ENCODE measurements around the gene TIMM10B. TPM values are rescaled to one million over a fixed set of nuclear protein-coding genes. Genes with fewer than 3 reads are reported as not detected.

Gene TIMM10B
- total and polyA plus RNA-seq, 9 of the 15 experiments (the other 6 are each of a cell fraction or from before 2014, with no cell fraction given): 43.2 to 163 (median 57.0) TPM

DNA sequence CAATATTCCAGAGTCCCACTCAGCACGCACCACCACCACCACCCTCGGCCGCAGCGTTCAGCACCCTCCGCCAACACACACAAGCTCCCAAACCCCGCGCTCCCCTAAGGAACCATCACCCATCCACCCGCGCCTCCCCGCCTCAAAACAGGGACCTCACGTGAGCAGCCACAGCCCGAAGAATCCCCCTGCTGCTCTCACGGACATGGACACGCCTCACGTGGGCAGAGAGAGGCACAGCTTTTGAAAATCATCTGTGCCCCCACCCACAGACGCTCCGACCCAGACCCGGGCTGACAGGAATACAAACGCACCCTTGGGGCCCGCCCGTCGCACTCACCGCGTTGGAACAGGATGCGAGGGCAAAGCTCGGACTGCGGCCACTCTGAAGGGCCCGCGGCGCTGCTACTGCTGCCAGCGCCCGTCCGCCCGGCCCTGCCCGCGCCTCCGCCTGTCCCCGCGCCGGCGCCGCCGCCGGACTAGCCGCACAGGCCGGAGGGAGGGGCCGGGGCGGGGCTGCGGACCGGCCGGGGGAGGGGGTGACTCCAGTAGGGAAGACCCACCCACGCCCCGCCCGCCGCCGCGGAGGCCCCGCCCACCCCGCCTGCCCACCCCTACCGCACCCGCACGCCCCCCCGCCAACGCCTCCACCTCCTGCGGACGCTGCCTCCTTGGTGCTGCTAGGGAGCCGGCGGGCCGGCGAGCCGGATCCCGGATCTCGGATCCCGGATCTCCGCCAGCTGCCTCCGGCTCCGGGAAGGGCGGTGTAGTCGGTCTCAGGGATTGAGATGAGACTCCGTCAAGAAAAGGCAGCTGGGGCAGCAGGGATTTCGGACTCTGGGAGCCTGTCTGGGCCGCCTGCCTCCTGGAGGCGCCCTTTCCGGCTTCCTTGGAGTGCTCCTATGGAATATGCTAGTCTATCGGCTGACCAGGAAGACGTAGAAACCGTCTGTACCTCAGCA is 7.6 kb upstream of the TIMM10B start, which contains the start of gene TRIM3 (continued):
- TF ChIP-seq SRF (CRISPR knock-in tag; IDR thresholded peaks at IDR 0.05): no peak
- no peak for TF ChIP-seq GABPB1 (CRISPR knock-in tag; IDR thresholded peaks at IDR 0.05)
- no peak for TF ChIP-seq NR3C1 (CRISPR knock-in tag; IDR thresholded peaks at IDR 0.05)
- TF ChIP-seq SMARCB1 (IDR thresholded peaks at IDR 0.05; ENCODE audit: insufficient read length, low read depth): no peak
- TF ChIP-seq BRD4 (IDR thresholded peaks at IDR 0.05): no peak
- TF ChIP-seq NFIC (IDR thresholded peaks at IDR 0.05): no peak
- peak; percentile 64 for TF ChIP-seq BHLHE40 (IDR thresholded peaks at IDR 0.05; ENCODE audit: low read length)
- TF ChIP-seq ZNF583 (CRISPR knock-in tag; IDR thresholded peaks at IDR 0.05): no peak
- no peak for TF ChIP-seq ZNF197 (CRISPR knock-in tag; IDR thresholded peaks at IDR 0.05; ENCODE audit: low read depth)
- TF ChIP-seq, protein P1, sequence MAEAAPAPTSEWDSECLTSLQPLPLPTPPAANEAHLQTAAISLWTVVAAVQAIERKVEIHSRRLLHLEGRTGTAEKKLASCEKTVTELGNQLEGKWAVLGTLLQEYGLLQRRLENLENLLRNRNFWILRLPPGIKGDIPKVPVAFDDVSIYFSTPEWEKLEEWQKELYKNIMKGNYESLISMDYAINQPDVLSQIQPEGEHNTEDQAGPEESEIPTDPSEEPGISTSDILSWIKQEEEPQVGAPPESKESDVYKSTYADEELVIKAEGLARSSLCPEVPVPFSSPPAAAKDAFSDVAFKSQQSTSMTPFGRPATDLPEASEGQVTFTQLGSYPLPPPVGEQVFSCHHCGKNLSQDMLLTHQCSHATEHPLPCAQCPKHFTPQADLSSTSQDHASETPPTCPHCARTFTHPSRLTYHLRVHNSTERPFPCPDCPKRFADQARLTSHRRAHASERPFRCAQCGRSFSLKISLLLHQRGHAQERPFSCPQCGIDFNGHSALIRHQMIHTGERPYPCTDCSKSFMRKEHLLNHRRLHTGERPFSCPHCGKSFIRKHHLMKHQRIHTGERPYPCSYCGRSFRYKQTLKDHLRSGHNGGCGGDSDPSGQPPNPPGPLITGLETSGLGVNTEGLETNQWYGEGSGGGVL (CRISPR knock-in tag; IDR thresholded peaks at IDR 0.05): no peak
- no peak for TF ChIP-seq FIP1L1 (IDR thresholded peaks at IDR 0.05; ENCODE audit: low read depth, low read length, poor library complexity, severe bottlenecking)
- TF ChIP-seq, protein P2, sequence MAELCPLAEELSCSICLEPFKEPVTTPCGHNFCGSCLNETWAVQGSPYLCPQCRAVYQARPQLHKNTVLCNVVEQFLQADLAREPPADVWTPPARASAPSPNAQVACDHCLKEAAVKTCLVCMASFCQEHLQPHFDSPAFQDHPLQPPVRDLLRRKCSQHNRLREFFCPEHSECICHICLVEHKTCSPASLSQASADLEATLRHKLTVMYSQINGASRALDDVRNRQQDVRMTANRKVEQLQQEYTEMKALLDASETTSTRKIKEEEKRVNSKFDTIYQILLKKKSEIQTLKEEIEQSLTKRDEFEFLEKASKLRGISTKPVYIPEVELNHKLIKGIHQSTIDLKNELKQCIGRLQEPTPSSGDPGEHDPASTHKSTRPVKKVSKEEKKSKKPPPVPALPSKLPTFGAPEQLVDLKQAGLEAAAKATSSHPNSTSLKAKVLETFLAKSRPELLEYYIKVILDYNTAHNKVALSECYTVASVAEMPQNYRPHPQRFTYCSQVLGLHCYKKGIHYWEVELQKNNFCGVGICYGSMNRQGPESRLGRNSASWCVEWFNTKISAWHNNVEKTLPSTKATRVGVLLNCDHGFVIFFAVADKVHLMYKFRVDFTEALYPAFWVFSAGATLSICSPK (IDR thresholded peaks at IDR 0.05; ENCODE audit: borderline replicate concordance): no peak
- TF ChIP-seq POLR2A (conservative IDR thresholded peaks at IDR 0.05): no peak; the same call in none of the 2 replicates
- no peak for TF ChIP-seq SIN3B (IDR thresholded peaks at IDR 0.05; ENCODE audit: low read depth)
- TF ChIP-seq, protein P3, sequence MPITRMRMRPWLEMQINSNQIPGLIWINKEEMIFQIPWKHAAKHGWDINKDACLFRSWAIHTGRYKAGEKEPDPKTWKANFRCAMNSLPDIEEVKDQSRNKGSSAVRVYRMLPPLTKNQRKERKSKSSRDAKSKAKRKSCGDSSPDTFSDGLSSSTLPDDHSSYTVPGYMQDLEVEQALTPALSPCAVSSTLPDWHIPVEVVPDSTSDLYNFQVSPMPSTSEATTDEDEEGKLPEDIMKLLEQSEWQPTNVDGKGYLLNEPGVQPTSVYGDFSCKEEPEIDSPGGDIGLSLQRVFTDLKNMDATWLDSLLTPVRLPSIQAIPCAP (CRISPR knock-in tag; IDR thresholded peaks at IDR 0.05; ENCODE audit: borderline replicate concordance): no peak
- TF ChIP-seq, protein P4, sequence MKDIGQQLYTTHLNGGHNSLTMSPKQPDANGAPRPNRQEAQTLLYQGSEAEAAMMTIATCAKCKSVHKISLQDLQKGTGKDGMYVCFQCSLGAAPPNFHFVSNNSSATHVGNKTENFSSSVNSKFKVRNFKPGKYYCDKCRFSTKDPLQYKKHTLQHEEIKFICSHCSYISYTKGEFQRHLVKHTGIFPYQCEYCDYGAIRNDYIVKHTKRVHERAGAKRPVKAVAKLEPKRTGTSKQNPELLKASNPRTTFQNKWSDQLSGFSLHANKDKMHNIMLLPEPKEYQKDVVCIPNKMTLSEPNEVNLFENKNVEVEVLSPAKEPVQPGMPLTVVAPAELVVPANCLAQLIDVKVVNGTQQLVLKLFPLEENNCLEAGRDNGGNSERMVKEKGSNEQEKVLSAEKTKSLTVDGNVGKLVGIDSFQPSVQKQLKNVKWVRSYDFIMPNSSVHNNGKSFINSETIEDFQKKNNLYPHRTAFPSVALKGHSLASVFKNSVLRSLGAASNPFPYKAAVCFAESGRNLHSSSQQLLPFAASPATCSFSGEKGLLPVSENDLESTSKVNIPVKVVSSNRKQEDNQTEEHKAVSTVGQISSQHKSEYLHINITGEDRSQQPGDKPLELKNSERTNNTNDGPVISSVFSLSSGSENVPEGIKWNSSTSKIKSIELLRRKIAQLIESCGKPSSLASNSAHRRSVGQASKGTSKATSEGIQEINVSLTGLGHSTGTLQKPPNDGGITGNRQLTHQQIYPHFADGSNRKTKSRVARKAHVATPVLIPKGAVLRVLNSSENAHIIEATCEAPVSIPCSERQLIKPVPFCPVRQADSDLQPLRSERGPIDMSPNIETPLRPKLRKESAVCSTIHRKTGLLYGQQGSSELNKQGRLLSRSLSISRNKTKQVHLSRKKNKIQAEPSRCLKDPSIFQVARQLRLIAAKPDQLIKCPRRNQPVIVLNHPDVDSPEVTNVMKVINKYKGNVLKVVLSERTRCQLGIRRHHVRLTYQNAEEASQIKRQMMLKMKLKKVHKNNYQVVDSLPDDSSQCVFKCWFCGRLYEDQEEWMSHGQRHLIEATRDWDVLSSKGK (CRISPR knock-in tag; IDR thresholded peaks at IDR 0.05): no peak
